ENCODE measurements around the gene IL1RAPL2.

The IL1RAPL2 gene

GRCh38 chrX:104566681-104567501 is 892 bp downstream of the IL1RAPL2 start:
- H3K4me3 ChIP-seq (ENCODE audit: low read depth, low read length) = no peak overlapping the region
- DNase-seq (ENCODE audit: low read depth) = no peak
- TF ChIP-seq CTCF (conservative IDR thresholded peaks at IDR 0.05; ENCODE audit: low read depth, low read length) = no peak

GRCh38 chrX:104567506-104567905 is 1.5 kb downstream of the IL1RAPL2 start:
- no peak overlapping the region for H3K4me3 ChIP-seq (ENCODE audit: low read depth, low read length)
- no peak for DNase-seq (ENCODE audit: low read depth)
- TF ChIP-seq CTCF (conservative IDR thresholded peaks at IDR 0.05; ENCODE audit: low read depth, low read length) = no peak

GRCh38 chrX:104568304-104568915 is 2.4 kb downstream of the IL1RAPL2 start:
- DNase-seq (ENCODE audit: low read depth) = no peak
- no peak for TF ChIP-seq CTCF (conservative IDR thresholded peaks at IDR 0.05; ENCODE audit: low read depth, low read length)
- H3K4me3 ChIP-seq (ENCODE audit: low read depth, low read length) = no peak overlapping the region

GRCh38 chrX:104618106-104618895 is 52.3 kb downstream of the IL1RAPL2 start:
- no peak for DNase-seq (ENCODE audit: low read depth)
- H3K4me3 ChIP-seq (ENCODE audit: low read depth, low read length) = no peak overlapping the region
- no peak for TF ChIP-seq CTCF (conservative IDR thresholded peaks at IDR 0.05; ENCODE audit: low read depth, low read length)

GRCh38 chrX:104621781-104622180 is 55.8 kb downstream of the IL1RAPL2 start:
- no peak for TF ChIP-seq CTCF (conservative IDR thresholded peaks at IDR 0.05; ENCODE audit: low read depth, low read length)
- H3K4me3 ChIP-seq (ENCODE audit: low read depth, low read length) = no peak overlapping the region
- no peak for DNase-seq (ENCODE audit: low read depth)

GRCh38 chrX:104641176-104641575 is 75.2 kb downstream of the IL1RAPL2 start:
- no peak overlapping the region for H3K4me3 ChIP-seq (ENCODE audit: low read depth, low read length)
- TF ChIP-seq CTCF (conservative IDR thresholded peaks at IDR 0.05; ENCODE audit: low read depth, low read length) = no peak
- DNase-seq (ENCODE audit: low read depth) = no peak

Data from choroid plexus epithelial cell (primary cell).